Lower lobe of right lung (tissue), 2 donors: ENCODE data around the gene CFAP410. TPM values are rescaled to one million over a fixed set of nuclear protein-coding genes. Genes with fewer than 3 reads are reported as not detected.

Source experiments
- ATAC-seq, 2 donors: fragments of 200-7000 bp; cut with Tn5 transposase; one replicate each; pipeline ENCODE4 v1.9.1; 2020 to 2022; ENCODE audit warnings: mild to moderate bottlenecking in 2 of 2, moderate library complexity in 2 of 2
- DNase-seq: peaks from one replicate; pipeline ENCODE4 v3.0.0-alpha.2; 2020
- H3K27ac ChIP-seq: fragments of 200-600 bp; one replicate; pipeline ENCODE4 v1.8.0; 2022
- H3K27me3 ChIP-seq: fragments of 200-600 bp; one replicate; pipeline ENCODE4 v1.8.0; 2022; ENCODE audit warnings: low read depth
- H3K36me3 ChIP-seq: fragments of 200-600 bp; one replicate; pipeline ENCODE4 v1.8.0; 2022; ENCODE audit warnings: mild to moderate bottlenecking
- H3K4me1 ChIP-seq: fragments of 200-600 bp; one replicate; pipeline ENCODE4 v1.8.0; 2022
- H3K4me3 ChIP-seq: fragments of 200-600 bp; one replicate; pipeline ENCODE4 v1.8.0; 2022; ENCODE audit warnings: mild to moderate bottlenecking
- H3K9me3 ChIP-seq: fragments of 200-600 bp; one replicate; pipeline ENCODE4 v1.8.0; 2022
- intact Hi-C: fragments of 100-400 bp; cut with DNase I; formaldehyde crosslinking; loops from one replicate; pipeline ENCODE4 v1.11.0; 2022
- total RNA-seq: library from RNA; stranded (reverse); fragmentation: NEBNext Ultra II Directional; extraction: Animal tissue kit (Norgen Biotek cat#: 25700); gene quantifications from one replicate; pipeline ENCODE4 v1.2.1, GENCODE V29; 2021
- TF ChIP-seq, protein P1 (sequence below): fragments of 200-600 bp; IDR thresholded peaks from one replicate; pipeline ENCODE4 v1.8.0; 2022; ENCODE audit warnings: antibody characterized with exemption, mild to moderate bottlenecking
- donor health status: DM: no; HTN: yes; CAD: no; lungs with severe emphysema.

CFAP410 gene
- total RNA-seq, 1 donor from 2014 or later = 20.3 TPM

- H3K9me3 ChIP-seq = no peaks in the 10 kb centered on the region
- TF ChIP-seq, protein P1, sequence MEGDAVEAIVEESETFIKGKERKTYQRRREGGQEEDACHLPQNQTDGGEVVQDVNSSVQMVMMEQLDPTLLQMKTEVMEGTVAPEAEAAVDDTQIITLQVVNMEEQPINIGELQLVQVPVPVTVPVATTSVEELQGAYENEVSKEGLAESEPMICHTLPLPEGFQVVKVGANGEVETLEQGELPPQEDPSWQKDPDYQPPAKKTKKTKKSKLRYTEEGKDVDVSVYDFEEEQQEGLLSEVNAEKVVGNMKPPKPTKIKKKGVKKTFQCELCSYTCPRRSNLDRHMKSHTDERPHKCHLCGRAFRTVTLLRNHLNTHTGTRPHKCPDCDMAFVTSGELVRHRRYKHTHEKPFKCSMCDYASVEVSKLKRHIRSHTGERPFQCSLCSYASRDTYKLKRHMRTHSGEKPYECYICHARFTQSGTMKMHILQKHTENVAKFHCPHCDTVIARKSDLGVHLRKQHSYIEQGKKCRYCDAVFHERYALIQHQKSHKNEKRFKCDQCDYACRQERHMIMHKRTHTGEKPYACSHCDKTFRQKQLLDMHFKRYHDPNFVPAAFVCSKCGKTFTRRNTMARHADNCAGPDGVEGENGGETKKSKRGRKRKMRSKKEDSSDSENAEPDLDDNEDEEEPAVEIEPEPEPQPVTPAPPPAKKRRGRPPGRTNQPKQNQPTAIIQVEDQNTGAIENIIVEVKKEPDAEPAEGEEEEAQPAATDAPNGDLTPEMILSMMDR = no peak
- H3K4me1 ChIP-seq = no peaks in the 10 kb centered on the region
- no peaks in the 10 kb centered on the region for H3K27me3 ChIP-seq
- H3K36me3 ChIP-seq = peaks cover 93% of the 10 kb centered on the region
- H3K4me3 ChIP-seq = no peak overlapping the region
- no peak for ATAC-seq
- intact Hi-C loops = no loop called here
- no peak for DNase-seq
- no peak overlapping the region for H3K27ac ChIP-seq
Measured at GRCh38 chr21:44320847-44321246, 18.3 kb downstream of the CFAP410 start.

GRCh38 chr21:44319407-44320065 lies 19.7 kb downstream of the CFAP410 start:
- H3K4me3 ChIP-seq = no peak overlapping the region
- ATAC-seq = no peak
- H3K27ac ChIP-seq = no peak overlapping the region
- no peaks in the 10 kb centered on the region for H3K9me3 ChIP-seq
- H3K36me3 ChIP-seq = peaks cover 93% of the 10 kb centered on the region
- intact Hi-C loops = no loop called here
- no peaks in the 10 kb centered on the region for H3K4me1 ChIP-seq
- TF ChIP-seq, protein P1 = no peak
- H3K27me3 ChIP-seq = no peaks in the 10 kb centered on the region
- DNase-seq = no peak

GRCh38 chr21:44318489-44319285 lies 20.5 kb downstream of the CFAP410 start:
- no peaks in the 10 kb centered on the region for H3K27me3 ChIP-seq
- TF ChIP-seq, protein P1 = no peak
- peaks cover 91% of the 10 kb centered on the region for H3K36me3 ChIP-seq
- intact Hi-C loops = no loop called here
- no peaks in the 10 kb centered on the region for H3K4me1 ChIP-seq
- DNase-seq (no peak), ATAC-seq (no peak)
- no peak overlapping the region for H3K27ac ChIP-seq
- H3K9me3 ChIP-seq = no peaks in the 10 kb centered on the region
- H3K4me3 ChIP-seq = no peak overlapping the region

- H3K27ac ChIP-seq = no peak overlapping the region
- no peaks in the 10 kb centered on the region for H3K4me1 ChIP-seq
- TF ChIP-seq, protein P1 = no peak
- H3K9me3 ChIP-seq = no peaks in the 10 kb centered on the region
- H3K36me3 ChIP-seq = peaks cover 94% of the 10 kb centered on the region
- H3K27me3 ChIP-seq = no peaks in the 10 kb centered on the region
- DNase-seq (no peak), ATAC-seq (no peak)
- no peak overlapping the region for H3K4me3 ChIP-seq
- intact Hi-C loops = no loop called here
Measured at GRCh38 chr21:44317871-44318270, 21.3 kb downstream of the CFAP410 start.

DNA sequence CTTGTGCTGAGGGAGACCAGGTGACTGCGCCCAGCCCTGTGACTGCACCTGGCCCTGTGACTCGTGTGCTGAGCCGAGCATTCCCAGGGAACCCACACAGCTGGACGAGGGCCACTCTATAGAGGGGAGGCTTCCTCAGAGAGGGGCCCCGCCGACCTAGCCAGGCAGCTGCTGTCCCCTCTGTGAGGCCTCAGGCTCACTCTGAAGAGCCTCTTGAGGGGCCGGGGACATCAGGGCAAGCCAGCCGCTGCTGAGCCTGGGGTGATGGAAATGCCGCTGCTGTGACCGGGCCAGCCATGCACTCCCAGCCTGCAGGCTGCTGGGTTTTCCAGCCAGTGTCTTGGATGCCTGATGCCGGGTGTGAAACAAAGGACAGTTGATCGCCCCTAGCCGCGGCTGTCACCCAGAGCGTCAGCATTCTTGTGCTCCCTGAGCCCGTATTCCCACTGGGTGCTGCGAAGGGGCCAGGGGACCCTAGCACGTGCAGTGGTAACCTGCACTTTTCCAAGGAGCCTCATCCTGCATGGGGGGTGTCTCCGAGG lies 21.9 kb downstream of the CFAP410 start:
- no peak overlapping the region for H3K4me3 ChIP-seq
- no peaks in the 10 kb centered on the region for H3K27me3 ChIP-seq
- ATAC-seq (no peak), DNase-seq (no peak)
- intact Hi-C loops = no loop called here
- H3K9me3 ChIP-seq = no peaks in the 10 kb centered on the region
- no peak overlapping the region for H3K27ac ChIP-seq
- H3K36me3 ChIP-seq = peaks cover 94% of the 10 kb centered on the region
- H3K4me1 ChIP-seq = no peaks in the 10 kb centered on the region
- TF ChIP-seq, protein P1 = no peak
